Gastrocnemius medialis (tissue), 4 donors: Measurements from ENCODE around the gene ESPN. TPM values are rescaled to one million over a fixed set of nuclear protein-coding genes. Genes with fewer than 3 reads are reported as not detected.

Source experiments
- ATAC-seq, 2 donors: fragments of 150-250 bp; one replicate each; pipeline ENCODE4 v1.9.1; 2016
- DNase-seq, 2 donors: peaks; one replicate each; pipeline ENCODE4 v3.0.0-alpha.2; 2019
- H3K27ac ChIP-seq, 4 donors: fragments of 200-600 bp; sonication (generic); 1 replicate in 1 of 4; 2 replicates in 3 of 4; pipeline ENCODE4 v1.5.1; 2016 to 2018; ENCODE audit warnings: mild to moderate bottlenecking in 2 of 4, moderate library complexity in 1 of 4
- H3K27me3 ChIP-seq, 3 donors: fragments of 200-600 bp; sonication (generic) in 2 of 3; 1 replicate in 1 of 3; 2 replicates in 2 of 3; pipeline versions ENCODE4 v1.5.1 to v1.6.0; 2016 to 2019; ENCODE audit warnings: mild to moderate bottlenecking in 1 of 3, moderate library complexity in 1 of 3
- H3K36me3 ChIP-seq, 2 donors: fragments of 200-600 bp; sonication (generic) in 1 of 2; one replicate each; pipeline ENCODE4 v1.5.1; 2017 to 2018
- H3K4me1 ChIP-seq, 2 donors: fragments of 200-600 bp; sonication (generic) in 1 of 2; one replicate each; pipeline ENCODE4 v1.5.1; 2016 to 2017; ENCODE audit warnings: mild to moderate bottlenecking in 2 of 2
- H3K4me3 ChIP-seq, 4 donors: fragments of 200-600 bp; sonication (generic) in 3 of 4; 1 replicate in 1 of 4; 2 replicates in 3 of 4; pipeline ENCODE4 v1.5.1; 2016 to 2019; ENCODE audit warnings: mild to moderate bottlenecking in 2 of 4
- H3K9me3 ChIP-seq, 3 donors: fragments of 200-600 bp; sonication (generic) in 2 of 3; 1 replicate in 1 of 3; 2 replicates in 2 of 3; pipeline ENCODE4 v1.5.1; 2016 to 2019
- POLR2A ChIP-seq, 2 donors: fragments of 450-650 bp; IDR thresholded peaks; one replicate each; pipeline ENCODE4 v1.6.1; 2017; ENCODE audit warnings: antibody characterized with exemption in 2 of 2, mild to moderate bottlenecking in 2 of 2, moderate library complexity in 2 of 2
- in situ Hi-C, 4 donors: fragments of 200-750 bp; cut with MboI; loops; one replicate each; pipeline versions ENCODE4 v1.15.0 to v1.8.0; 2017; ENCODE audit warnings: low sequenced_read_pairs in 4 of 4
- intact Hi-C: fragments of 100-400 bp; cut with DNase I; formaldehyde crosslinking; loops from one replicate; pipeline ENCODE4 v1.15.1; 2023; ENCODE audit warnings: low total_unique reads
- total RNA-seq, 4 donors: library from RNA; depleted of rRNA; stranded (reverse); fragments of >200 nt; gene quantifications; one replicate each; pipeline versions ENCODE4 v1.1.0 to v1.2.3, GENCODE V29; 2016
- TF ChIP-seq, protein P1 (sequence below), 5 experiments: fragments of 450-650 bp in 3 of 5; fragments of 200-600 bp in 2 of 5; sonication (generic) in 2 of 5; IDR thresholded peaks in 4 of 5; conservative IDR thresholded peaks in 1 of 5; 1 replicate in 4 of 5; 2 replicates in 1 of 5; pipeline ENCODE4 v1.5.1; 2016 to 2019; ENCODE audit warnings: antibody characterized with exemption in 5 of 5, mild to moderate bottlenecking in 3 of 5, moderate library complexity in 3 of 5

ESPN gene
- total RNA-seq, 4 donors from 2014 or later, result 0.41 TPM; not detected in 3

DNA sequence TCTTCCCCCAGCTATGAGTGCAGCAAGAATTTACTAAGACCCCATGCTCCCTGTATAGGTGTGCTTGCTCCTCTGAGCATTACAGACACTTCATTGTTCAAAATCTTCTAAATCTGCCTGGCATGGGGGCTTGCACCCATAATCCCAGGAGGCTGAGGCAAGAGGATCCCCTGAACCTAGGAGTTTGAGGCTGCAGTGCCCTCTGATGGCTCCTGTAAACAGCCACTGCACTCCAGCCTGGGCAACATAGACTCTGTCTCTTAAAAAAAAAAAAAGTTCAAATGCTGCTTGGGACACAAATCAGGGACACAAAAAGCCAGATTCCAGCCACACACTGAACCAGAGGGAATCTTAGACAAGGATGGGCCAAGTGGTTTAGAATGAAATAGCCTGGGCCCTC is 27.6 kb upstream of the ESPN start:
- Histone ChIP-seq H3K4me1 (peaks cover 7 to 8% of the 10 kb centered on the region in 2 donors), H3K27ac (no peak overlapping the region), H3K9me3 (no peaks in the 10 kb centered on the region), H3K4me3 (no peak overlapping the region), H3K27me3 (no peaks in the 10 kb centered on the region), H3K36me3 (no peaks in the 10 kb centered on the region)
- TF ChIP-seq, protein P1, sequence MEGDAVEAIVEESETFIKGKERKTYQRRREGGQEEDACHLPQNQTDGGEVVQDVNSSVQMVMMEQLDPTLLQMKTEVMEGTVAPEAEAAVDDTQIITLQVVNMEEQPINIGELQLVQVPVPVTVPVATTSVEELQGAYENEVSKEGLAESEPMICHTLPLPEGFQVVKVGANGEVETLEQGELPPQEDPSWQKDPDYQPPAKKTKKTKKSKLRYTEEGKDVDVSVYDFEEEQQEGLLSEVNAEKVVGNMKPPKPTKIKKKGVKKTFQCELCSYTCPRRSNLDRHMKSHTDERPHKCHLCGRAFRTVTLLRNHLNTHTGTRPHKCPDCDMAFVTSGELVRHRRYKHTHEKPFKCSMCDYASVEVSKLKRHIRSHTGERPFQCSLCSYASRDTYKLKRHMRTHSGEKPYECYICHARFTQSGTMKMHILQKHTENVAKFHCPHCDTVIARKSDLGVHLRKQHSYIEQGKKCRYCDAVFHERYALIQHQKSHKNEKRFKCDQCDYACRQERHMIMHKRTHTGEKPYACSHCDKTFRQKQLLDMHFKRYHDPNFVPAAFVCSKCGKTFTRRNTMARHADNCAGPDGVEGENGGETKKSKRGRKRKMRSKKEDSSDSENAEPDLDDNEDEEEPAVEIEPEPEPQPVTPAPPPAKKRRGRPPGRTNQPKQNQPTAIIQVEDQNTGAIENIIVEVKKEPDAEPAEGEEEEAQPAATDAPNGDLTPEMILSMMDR (IDR thresholded peaks at IDR 0.05 in 4 of 5, conservative IDR thresholded peaks at IDR 0.05 in 1 of 5), result no peak
- no peak for TF ChIP-seq POLR2A (IDR thresholded peaks at IDR 0.05)
- DNase-seq (no peak), ATAC-seq (no peak)
- intact Hi-C loops (no loop called here), in situ Hi-C loops (no loop called here)

DNA sequence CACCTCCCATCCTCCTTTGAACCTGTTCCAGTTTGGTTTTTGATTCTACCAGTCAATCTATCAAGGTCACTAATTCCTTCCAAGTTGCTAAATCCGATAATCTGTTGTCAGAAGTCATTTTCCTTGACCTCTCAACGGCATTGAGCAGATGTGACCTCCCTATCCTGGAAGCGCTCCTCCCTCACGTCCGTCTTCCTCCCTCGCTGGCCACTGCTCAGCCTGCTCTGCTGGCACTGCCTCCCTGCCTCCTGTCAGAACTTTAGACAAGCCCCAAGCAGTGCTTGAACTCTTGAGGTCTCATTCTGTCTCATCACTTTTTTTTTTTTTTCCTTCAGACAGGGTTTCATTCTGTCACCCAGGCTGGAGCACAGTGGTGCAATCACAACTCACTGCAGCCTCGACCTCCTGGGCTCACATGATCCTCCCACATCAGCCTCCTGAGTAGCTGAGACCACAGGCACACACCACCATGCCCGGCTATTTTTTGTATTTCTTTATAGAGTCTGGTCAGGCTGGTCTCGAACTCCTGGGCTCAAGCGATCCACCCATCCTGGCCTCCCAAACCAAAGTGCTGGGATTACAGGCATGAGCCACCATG is 26.6 kb upstream of the ESPN start:
- Histone ChIP-seq H3K4me1 (peaks cover 4 to 5% of the 10 kb centered on the region in 2 donors), H3K36me3 (no peaks in the 10 kb centered on the region), H3K27ac (no peak overlapping the region), H3K27me3 (no peaks in the 10 kb centered on the region), H3K4me3 (no peak overlapping the region), H3K9me3 (no peaks in the 10 kb centered on the region)
- TF ChIP-seq, protein P1 (IDR thresholded peaks at IDR 0.05 in 4 of 5, conservative IDR thresholded peaks at IDR 0.05 in 1 of 5), result no peak
- TF ChIP-seq POLR2A (IDR thresholded peaks at IDR 0.05), result no peak
- intact Hi-C loops, result no loop called here
- in situ Hi-C loops, result no loop called here
- no peak for ATAC-seq
- no peak for DNase-seq

DNA sequence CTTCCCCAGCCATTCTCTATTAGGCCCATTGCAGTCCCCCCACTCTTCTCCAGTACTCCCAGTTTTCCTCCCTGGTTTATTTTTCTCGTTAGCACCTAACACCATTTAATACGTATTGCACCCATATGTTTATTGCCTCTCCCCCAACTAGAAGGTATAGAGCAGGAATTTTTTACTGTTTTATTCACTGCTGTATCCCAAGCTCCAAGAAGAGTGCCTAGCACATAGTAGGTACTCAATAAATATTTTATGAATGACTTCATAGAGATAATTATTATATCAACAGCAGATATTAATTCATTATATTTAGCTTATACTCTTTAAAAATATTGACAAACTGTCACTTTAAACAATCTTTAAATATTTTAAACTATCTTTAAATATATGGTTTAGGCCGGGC is 25.3 kb upstream of the ESPN start:
- Histone ChIP-seq H3K9me3 (no peaks in the 10 kb centered on the region), H3K4me1 (peaks cover 1% of the 10 kb centered on the region in 2 donors), H3K4me3 (no peak overlapping the region), H3K36me3 (no peaks in the 10 kb centered on the region), H3K27ac (no peak overlapping the region), H3K27me3 (no peaks in the 10 kb centered on the region)
- in situ Hi-C loops (no loop called here), intact Hi-C loops (no loop called here)
- DNase-seq, result no peak
- TF ChIP-seq, protein P1 (IDR thresholded peaks at IDR 0.05 in 4 of 5, conservative IDR thresholded peaks at IDR 0.05 in 1 of 5), result no peak
- TF ChIP-seq POLR2A (IDR thresholded peaks at IDR 0.05), result no peak
- ATAC-seq, result no peak

DNA sequence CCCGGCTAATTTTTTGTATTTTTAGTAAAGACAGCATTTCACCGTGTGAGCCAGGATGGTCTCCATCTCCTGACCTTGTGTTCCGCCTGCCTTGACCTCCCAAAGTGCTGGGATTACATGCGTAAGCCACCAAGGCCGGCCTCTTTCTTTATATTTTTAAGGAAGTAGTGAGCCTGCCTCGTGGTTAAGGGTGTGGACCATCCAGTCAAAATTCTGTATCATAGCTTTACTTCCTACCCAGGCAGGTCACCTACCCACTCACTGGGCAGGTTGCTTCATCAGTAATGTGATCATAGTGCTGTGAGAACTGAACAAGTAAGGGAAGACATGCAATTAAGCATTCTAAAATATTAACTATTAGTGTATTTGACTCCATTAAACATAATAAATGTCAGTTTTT is 22.9 kb upstream of the ESPN start:
- Histone ChIP-seq H3K27ac (no peak overlapping the region), H3K36me3 (no peaks in the 10 kb centered on the region), H3K9me3 (no peaks in the 10 kb centered on the region), H3K4me3 (no peak overlapping the region), H3K4me1 (no peaks in the 10 kb centered on the region), H3K27me3 (peaks cover 0 to 10% (median 0%) of the 10 kb centered on the region in 3 donors)
- intact Hi-C loops, result no loop called here
- in situ Hi-C loops, result loop anchor here (5.0 to 25.0 kb wide), 6 partner anchors 39 to 164 kb away; partner anchors contain the start of genes HES3 (in 2 of the 4) and ICMT (in 1 of the 4)
- DNase-seq (no peak), ATAC-seq (no peak)
- TF ChIP-seq, protein P1 (IDR thresholded peaks at IDR 0.05 in 4 of 5, conservative IDR thresholded peaks at IDR 0.05 in 1 of 5), result no peak
- no peak for TF ChIP-seq POLR2A (IDR thresholded peaks at IDR 0.05)
